Measurements from ENCODE around the gene ARHGEF2.

- TF ChIP-seq POLR2A (IDR thresholded peaks at IDR 0.05) (no peak), CTCF (IDR thresholded peaks at IDR 0.05) (no peak), POLR2AphosphoS5 (IDR thresholded peaks at IDR 0.05) (no peak), EP300 (IDR thresholded peaks at IDR 0.05) (no peak)
These were observed 1.2 kb downstream of the ARHGEF2 start for GRCh38 chr1:155976913-155977689.
